HG03280 (cell line): ENCODE results near the gene MACROH2A1.

Experiments used
- ATAC-seq: cut with Tn5 transposase; IDR thresholded peaks from one replicate; pipeline ENCODE4 v1.9.1; 2021; ENCODE audit warnings: mild to moderate bottlenecking, moderate library complexity; ENCODE audit not compliant: unreplicated experiment

Gene MACROH2A1

DNA sequence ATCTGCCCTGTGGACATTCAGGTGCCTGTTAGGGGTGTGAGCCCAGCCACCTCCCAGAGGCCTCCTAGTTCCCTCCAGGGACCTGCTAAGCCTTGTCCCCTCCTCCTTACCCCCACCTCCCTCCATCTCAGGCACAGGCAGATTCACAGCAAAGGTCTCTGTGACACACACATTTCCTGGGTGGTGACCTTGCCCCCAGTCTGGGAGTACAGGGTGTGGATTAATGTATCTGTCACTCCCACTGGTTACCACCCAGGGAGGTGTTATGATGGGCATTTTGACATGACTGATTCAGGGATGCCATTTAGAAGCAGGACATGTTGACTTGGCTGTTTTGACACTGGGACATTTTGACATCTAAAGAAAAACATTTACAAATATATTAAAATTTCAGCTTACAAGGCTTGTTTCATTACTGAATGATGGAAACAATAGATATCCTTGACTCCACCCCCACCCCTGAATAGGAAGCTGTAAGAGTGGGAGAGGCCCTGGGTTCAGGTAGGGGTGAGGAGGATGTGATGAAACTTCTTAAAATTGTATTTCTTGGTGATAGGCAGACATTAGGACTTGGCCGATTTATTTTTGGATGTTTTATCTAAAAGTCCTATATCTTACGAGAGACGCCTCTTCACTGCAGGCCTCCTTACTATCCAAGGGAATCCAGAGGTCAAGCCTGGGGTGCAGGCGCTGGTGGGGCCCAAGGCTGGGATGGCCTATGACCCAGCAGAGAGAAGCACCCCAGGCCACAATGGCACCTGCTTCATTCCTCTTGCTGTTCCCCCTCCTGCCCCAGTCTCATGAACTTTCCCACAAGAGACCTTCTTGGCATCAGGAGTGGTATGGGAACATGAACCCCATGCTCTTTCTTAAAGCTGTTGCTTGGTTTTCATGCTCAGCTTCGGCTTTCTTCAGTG is 101.9 kb downstream of the MACROH2A1 start:
- no peak for ATAC-seq

DNA sequence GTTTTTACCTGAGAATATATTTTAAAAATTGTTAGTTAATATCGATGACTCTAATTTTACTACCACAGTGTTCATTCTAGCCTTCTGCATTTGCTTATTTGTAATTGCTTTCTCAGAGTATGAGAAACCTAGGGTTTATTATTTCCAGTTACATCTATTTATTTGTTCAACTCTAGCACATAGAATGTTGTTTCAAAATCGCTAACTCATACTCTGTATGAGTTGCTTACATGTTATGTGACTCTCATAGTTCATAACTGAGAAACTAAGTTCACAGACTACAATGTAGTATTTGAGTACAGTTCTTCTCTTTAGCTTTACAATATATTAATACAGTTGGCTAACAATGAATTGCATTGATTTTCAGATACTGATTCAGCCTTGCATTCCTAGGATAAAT is 103.2 kb downstream of the MACROH2A1 start:
- ATAC-seq = no peak

DNA sequence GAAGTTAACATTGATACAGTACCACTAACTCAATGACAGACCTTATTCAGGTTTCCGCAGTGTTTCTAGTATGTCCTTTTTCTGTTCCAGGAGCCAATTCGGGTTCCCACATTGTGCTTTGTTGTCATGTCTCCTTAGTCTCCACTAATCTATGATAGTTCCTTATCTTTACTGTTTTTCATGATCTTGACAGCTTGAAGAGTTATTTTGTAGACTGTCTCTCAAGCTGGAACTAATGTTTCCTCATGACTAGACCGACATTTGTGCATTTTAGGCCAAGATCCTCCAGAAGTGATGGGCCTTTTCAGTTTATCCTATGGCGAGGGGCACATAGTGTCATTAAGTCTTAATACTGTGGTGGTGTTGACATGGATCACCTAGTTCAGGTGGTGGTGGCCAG is 104.2 kb downstream of the MACROH2A1 start:
- no peak for ATAC-seq

DNA sequence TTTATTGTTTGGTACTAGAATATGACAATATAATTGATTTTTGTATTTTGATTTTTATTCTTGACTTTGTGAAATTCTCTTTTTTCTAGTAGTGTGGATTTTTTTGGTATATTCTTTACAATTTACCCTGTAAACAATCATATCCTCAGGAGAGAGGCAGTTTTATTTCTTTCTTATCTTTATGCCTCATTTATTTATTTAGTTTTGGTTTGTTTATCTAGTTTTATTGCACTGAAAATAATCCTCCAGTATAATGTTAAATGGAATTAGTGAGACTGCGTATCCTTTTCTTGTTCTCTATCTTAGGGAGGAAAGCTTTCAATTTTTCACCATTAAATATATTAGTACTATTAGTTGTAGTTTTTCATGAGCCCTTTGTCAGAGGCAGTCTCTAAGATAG is 109.4 kb downstream of the MACROH2A1 start:
- no peak for ATAC-seq

DNA sequence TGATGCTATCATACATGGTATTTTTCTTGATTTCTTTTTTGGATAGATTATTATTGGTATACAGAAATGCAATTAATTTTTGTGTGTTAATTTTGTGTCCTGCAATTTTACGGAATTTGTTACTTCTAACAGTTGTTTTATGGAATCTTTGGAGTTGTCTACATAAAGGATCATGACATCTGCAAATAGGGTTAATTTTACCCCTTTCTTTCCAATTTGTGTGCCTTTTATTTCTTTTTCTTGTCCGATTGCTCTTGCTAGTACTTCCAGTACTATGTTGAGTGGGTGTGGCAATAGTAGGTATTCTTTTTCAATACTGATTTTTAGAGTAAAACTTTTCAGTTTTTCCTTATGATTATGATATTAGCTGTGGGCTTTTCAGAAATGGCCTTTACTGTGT is 111.5 kb downstream of the MACROH2A1 start:
- ATAC-seq = no peak
